Neural cell (in vitro differentiated cells): ENCODE data around the gene CSPG4. TPM values are rescaled to one million over a fixed set of nuclear protein-coding genes. Genes with fewer than 3 reads are reported as not detected.

Experiments used
- H2AFZ ChIP-seq: fragments of 200-600, 300-800 bp; sonication (generic), shearing (Covaris generic); 2 replicates; pipeline ENCODE4 v1.6.0; 2014; ENCODE audit warnings: low read depth, mild to moderate bottlenecking, antibody characterized with exemption, low read length, moderate library complexity
- H3F3A ChIP-seq: fragments of 200-600 bp; shearing (Covaris generic); 2 replicates; pipeline ENCODE4 v1.6.1; 2016; ENCODE audit warnings: mild to moderate bottlenecking, moderate library complexity, mixed read lengths, antibody characterized with exemption, low read length; ENCODE audit not compliant: insufficient read depth, poor library complexity, severe bottlenecking
- H3K27ac ChIP-seq: fragments of 200-600, 300-800 bp; sonication (generic), shearing (Covaris generic); 2 replicates; pipeline ENCODE4 v1.5.1; 2014; ENCODE audit warnings: mild to moderate bottlenecking, low read length, moderate library complexity
- H3K27me3 ChIP-seq: fragments of 300-800, 200-600 bp; sonication (generic), shearing (Covaris generic); 2 replicates; pipeline ENCODE4 v1.6.0; 2014; ENCODE audit warnings: mild to moderate bottlenecking, low read depth, low read length, moderate library complexity; ENCODE audit not compliant: insufficient read depth
- H3K36me3 ChIP-seq: fragments of 300-800, 200-600 bp; sonication (generic), shearing (Covaris generic); 2 replicates; pipeline ENCODE4 v1.5.1; 2014; ENCODE audit warnings: mild to moderate bottlenecking, antibody characterized with exemption, low read length, moderate library complexity; ENCODE audit not compliant: insufficient read depth
- H3K4me2 ChIP-seq: fragments of 300-800, 200-600 bp; sonication (generic), shearing (Covaris generic); 2 replicates; pipeline ENCODE4 v1.6.0; 2014; ENCODE audit warnings: mild to moderate bottlenecking, low read length
- H3K4me3 ChIP-seq: fragments of 300-800, 200-600 bp; sonication (generic), shearing (Covaris generic); 2 replicates; pipeline ENCODE4 v1.5.1; 2014; ENCODE audit warnings: mild to moderate bottlenecking, low read length, moderate library complexity
- H3K79me2 ChIP-seq: fragments of 200-600 bp; shearing (Covaris generic); replicated peaks from 2 replicates; pipeline ENCODE4 v1.6.0; 2014; ENCODE audit warnings: mild to moderate bottlenecking, low read length, moderate library complexity; ENCODE audit not compliant: insufficient read depth
- H3K9ac ChIP-seq: fragments of 300-800, 200-600 bp; sonication (generic), shearing (Covaris generic); 2 replicates; pipeline ENCODE4 v1.6.1; 2016; ENCODE audit warnings: mild to moderate bottlenecking, low read length, mixed read lengths
- H3K9me2 ChIP-seq: fragments of 200-600 bp; shearing (Covaris generic); 2 replicates; pipeline ENCODE4 v1.6.1; 2016; ENCODE audit warnings: mild to moderate bottlenecking, low read length, mixed read lengths; ENCODE audit not compliant: insufficient read depth
- H3K9me3 ChIP-seq: fragments of 200-600, 300-800 bp; sonication (generic), shearing (Covaris generic); 2 replicates; pipeline ENCODE4 v1.6.1; 2016; ENCODE audit warnings: mild to moderate bottlenecking, mixed run types, low read length, moderate library complexity, mixed read lengths
- H4K20me1 ChIP-seq: fragments of 200-600 bp; shearing (Covaris generic); 2 replicates; pipeline ENCODE4 v1.6.1; 2016; ENCODE audit warnings: mild to moderate bottlenecking, mixed run types; ENCODE audit not compliant: insufficient read depth
- CTCF ChIP-seq: fragments of 450-650 bp; IDR thresholded peaks from 2 replicates; pipeline ENCODE4 v1.5.1; 2014; ENCODE audit warnings: antibody characterized with exemption, mild to moderate bottlenecking, moderate library complexity; ENCODE audit not compliant: poor library complexity, severe bottlenecking
- EP300 ChIP-seq: fragments of 450-650 bp; conservative IDR thresholded peaks from 2 replicates; pipeline ENCODE4 v1.6.1; 2014; ENCODE audit warnings: antibody characterized with exemption, mild to moderate bottlenecking, moderate library complexity; ENCODE audit not compliant: poor library complexity, severe bottlenecking
- EZH2 ChIP-seq: fragments of 200-600, 300-800 bp; shearing (Covaris generic), sonication (generic); IDR thresholded peaks from 2 replicates; pipeline ENCODE4 v1.6.1; 2014; ENCODE audit warnings: antibody characterized with exemption, low read length, borderline replicate concordance, mild to moderate bottlenecking; ENCODE audit not compliant: insufficient read depth, poor library complexity, severe bottlenecking
- MXI1 ChIP-seq: fragments of 450-650 bp; conservative IDR thresholded peaks from 2 replicates; pipeline ENCODE4 v1.6.1; 2014; ENCODE audit warnings: antibody characterized with exemption, mild to moderate bottlenecking; ENCODE audit not compliant: poor library complexity, severe bottlenecking
- POLR2AphosphoS5 ChIP-seq: IDR thresholded peaks from 2 replicates; pipeline ENCODE4 v1.6.1; 2012
- RAD21 ChIP-seq: fragments of 450-650 bp; conservative IDR thresholded peaks from 2 replicates; pipeline ENCODE4 v1.6.1; 2014; ENCODE audit warnings: antibody characterized with exemption, mild to moderate bottlenecking, moderate library complexity
- REST ChIP-seq: IDR thresholded peaks from 2 replicates; pipeline ENCODE4 v1.6.1; 2012; ENCODE audit warnings: borderline replicate concordance
- SMC3 ChIP-seq: fragments of 450-650 bp; conservative IDR thresholded peaks from 2 replicates; pipeline ENCODE4 v1.6.1; 2014; ENCODE audit warnings: antibody characterized with exemption, mild to moderate bottlenecking, moderate library complexity; ENCODE audit not compliant: poor library complexity
- TAF1 ChIP-seq: IDR thresholded peaks from 2 replicates; pipeline ENCODE4 v1.6.1; 2012; ENCODE audit warnings: low read depth
- polyA plus RNA-seq: library from polyadenylated mRNA; depleted of rRNA; stranded (reverse); fragments of >200 nt; gene quantifications from 2 replicates; pipeline ENCODE4 v1.2.3, GENCODE V29; 2014

Gene CSPG4
- polyA plus RNA-seq, 1 donor from 2014 or later: not detected

DNA sequence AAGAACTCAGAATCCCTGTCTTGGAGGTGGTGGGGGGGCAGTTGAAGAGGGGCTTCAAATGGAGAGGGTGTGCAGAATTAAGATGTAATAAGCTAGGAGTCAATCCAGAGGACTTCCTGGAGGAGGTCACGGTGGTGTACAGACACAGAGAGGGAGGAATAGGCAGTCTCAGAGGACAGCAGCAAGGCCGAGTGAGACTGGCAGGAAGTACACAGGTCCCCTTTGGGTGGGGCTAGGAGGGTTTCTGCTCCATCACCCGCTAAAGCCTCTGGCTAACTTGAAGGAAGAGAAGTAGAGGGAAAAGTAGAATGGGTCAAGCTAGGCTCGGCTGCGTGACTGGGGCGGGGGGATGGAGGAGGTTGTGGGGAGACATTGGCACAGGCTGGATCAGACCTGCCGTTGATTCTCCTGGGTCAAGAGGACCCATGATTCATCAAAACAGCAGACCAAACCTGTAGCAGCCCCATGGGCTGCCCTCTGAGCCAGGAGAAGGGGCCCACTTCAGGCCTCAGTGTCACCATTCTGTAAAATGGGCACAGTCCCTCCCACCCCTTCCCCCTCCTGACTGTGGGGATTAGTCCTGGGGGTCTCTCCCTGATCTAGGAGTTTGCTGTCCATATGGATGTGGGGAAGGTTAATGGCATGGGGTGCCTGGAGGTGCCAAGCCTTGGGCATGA is 16.9 kb downstream of the CSPG4 start:
- Histone ChIP-seq H3K36me3 (no peaks in the 10 kb centered on the region), H3K9ac (no peak overlapping the region)

GRCh38 chr15:75695220-75695619 is 17.4 kb downstream of the CSPG4 start:
- no peaks in the 10 kb centered on the region for H3K9me2 ChIP-seq
- H3K36me3 ChIP-seq: no peaks in the 10 kb centered on the region
- H3F3A ChIP-seq: no peaks in the 10 kb centered on the region
- H3K27me3 ChIP-seq: no peaks in the 10 kb centered on the region
- H2AFZ ChIP-seq: no peak overlapping the region
- H4K20me1 ChIP-seq: no peaks in the 10 kb centered on the region
- no peaks in the 10 kb centered on the region for H3K9me3 ChIP-seq
- H3K27ac ChIP-seq: no peak overlapping the region
- H3K79me2 ChIP-seq: no peaks in the 10 kb centered on the region
- H3K4me2 ChIP-seq: no peak overlapping the region
- H3K4me3 ChIP-seq: no peak overlapping the region
- H3K9ac ChIP-seq: no peak overlapping the region
- TF ChIP-seq EP300 (no peak), TAF1 (no peak), EZH2 (no peak), REST (no peak), MXI1 (no peak), POLR2AphosphoS5 (no peak), SMC3 (no peak), RAD21 (no peak)

More for the DNA sequence above, 16.9 kb downstream of the CSPG4 start:
- no peak overlapping the region for H3K4me2 ChIP-seq
- no peak overlapping the region for H3K4me3 ChIP-seq
- TF ChIP-seq POLR2AphosphoS5: no peak
- TF ChIP-seq MXI1: no peak
- TF ChIP-seq CTCF: no peak
- TF ChIP-seq RAD21: no peak
- no peak for TF ChIP-seq EZH2
- no peak for TF ChIP-seq TAF1
- TF ChIP-seq REST: no peak
- TF ChIP-seq EP300: no peak
- no peaks in the 10 kb centered on the region for H3K27me3 ChIP-seq
- H3K27ac ChIP-seq: no peak overlapping the region
- H2AFZ ChIP-seq: no peak overlapping the region
- no peaks in the 10 kb centered on the region for H3K9me3 ChIP-seq
- no peaks in the 10 kb centered on the region for H4K20me1 ChIP-seq
- no peaks in the 10 kb centered on the region for H3F3A ChIP-seq
- no peaks in the 10 kb centered on the region for H3K79me2 ChIP-seq
- H3K9me2 ChIP-seq: no peaks in the 10 kb centered on the region
